Measurements from ENCODE around the gene ADI1. TPM values are rescaled to one million over a fixed set of nuclear protein-coding genes. Genes with fewer than 3 reads are reported as not detected.
A peak's percentile ranks its signal among the peaks of the same experiment; 100 is the strongest.
"Not testable (repeated sequence)": the region's sequence is repeated elsewhere in the genome, so short reads cannot be mapped to it uniquely, and the experiment has no call there.

Gene ADI1
- total and polyA plus RNA-seq, 8 donors: 34.8 to 83.8 (median 40.9) TPM

DNA sequence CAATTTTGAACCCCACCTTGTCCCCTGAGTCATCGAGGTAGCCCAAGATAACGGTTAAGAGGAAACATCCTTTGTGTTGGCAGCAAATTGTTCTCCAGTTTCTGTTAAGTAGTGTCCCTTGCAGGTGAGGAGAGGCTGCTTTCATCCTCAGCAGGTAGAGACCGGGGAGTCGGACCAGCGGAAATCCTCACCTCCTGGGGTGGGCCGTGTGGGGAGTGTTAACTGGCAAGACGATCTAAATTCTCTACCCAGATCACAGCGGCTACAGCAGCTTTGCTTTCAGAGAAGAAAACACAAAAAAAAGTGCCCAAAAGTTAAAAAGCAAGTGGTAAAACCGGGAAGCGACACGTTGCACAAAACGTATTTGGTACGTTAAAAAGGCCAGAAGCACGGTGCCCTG lies 63.2 kb downstream of the ADI1 start:
- Histone ChIP-seq H3K9me3 (no peaks in the 10 kb centered on the region), H3K36me3 (peaks cover 0 to 68% of the 10 kb centered on the region in 2 donors), H3K27me3 (no peaks in the 10 kb centered on the region), H3K4me1 (peaks cover 0 to 6% of the 10 kb centered on the region in 2 donors), H3K4me3 (no peak overlapping the region), H3K27ac (no peak overlapping the region)
- DNase-seq (no peak), ATAC-seq (no peak)
- TF ChIP-seq, protein P1, sequence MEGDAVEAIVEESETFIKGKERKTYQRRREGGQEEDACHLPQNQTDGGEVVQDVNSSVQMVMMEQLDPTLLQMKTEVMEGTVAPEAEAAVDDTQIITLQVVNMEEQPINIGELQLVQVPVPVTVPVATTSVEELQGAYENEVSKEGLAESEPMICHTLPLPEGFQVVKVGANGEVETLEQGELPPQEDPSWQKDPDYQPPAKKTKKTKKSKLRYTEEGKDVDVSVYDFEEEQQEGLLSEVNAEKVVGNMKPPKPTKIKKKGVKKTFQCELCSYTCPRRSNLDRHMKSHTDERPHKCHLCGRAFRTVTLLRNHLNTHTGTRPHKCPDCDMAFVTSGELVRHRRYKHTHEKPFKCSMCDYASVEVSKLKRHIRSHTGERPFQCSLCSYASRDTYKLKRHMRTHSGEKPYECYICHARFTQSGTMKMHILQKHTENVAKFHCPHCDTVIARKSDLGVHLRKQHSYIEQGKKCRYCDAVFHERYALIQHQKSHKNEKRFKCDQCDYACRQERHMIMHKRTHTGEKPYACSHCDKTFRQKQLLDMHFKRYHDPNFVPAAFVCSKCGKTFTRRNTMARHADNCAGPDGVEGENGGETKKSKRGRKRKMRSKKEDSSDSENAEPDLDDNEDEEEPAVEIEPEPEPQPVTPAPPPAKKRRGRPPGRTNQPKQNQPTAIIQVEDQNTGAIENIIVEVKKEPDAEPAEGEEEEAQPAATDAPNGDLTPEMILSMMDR (IDR thresholded peaks at IDR 0.05): no peak
- intact Hi-C loops (cut with DNase I): no loop called here

GRCh38 chr2:3454802-3455201 lies 64.5 kb downstream of the ADI1 start:
- intact Hi-C loops (cut with DNase I): no loop called here
- Histone ChIP-seq H3K27ac (no peak overlapping the region), H3K36me3 (peaks cover 0 to 70% of the 10 kb centered on the region in 2 donors), H3K4me1 (peaks cover 0 to 6% of the 10 kb centered on the region in 2 donors), H3K9me3 (no peaks in the 10 kb centered on the region), H3K4me3 (no peak overlapping the region), H3K27me3 (no peaks in the 10 kb centered on the region)
- DNase-seq (no peak), ATAC-seq (no peak)
- TF ChIP-seq, protein P1 (IDR thresholded peaks at IDR 0.05): no peak

GRCh38 chr2:3454005-3454404 lies 65.3 kb downstream of the ADI1 start:
- H3K4me3 ChIP-seq; intact Hi-C loops (cut with DNase I); H3K9me3 ChIP-seq; H3K27me3 ChIP-seq; H3K4me1 ChIP-seq; DNase-seq; H3K27ac ChIP-seq; ATAC-seq: not testable (repeated sequence)
- peaks cover 0 to 71% of the 10 kb centered on the region in 2 donors for H3K36me3 ChIP-seq

GRCh38 chr2:3453190-3453999 lies 65.9 kb downstream of the ADI1 start:
- intact Hi-C loops (cut with DNase I): no loop called here
- Histone ChIP-seq H3K4me3 (no peak overlapping the region), H3K27ac (no peak overlapping the region), H3K9me3 (no peaks in the 10 kb centered on the region), H3K36me3 (peaks cover 0 to 69% of the 10 kb centered on the region in 2 donors), H3K27me3 (no peaks in the 10 kb centered on the region), H3K4me1 (peaks cover 0 to 6% of the 10 kb centered on the region in 2 donors)
- peak in 1 of 4 donors; percentile 22 for DNase-seq
- TF ChIP-seq, protein P1 (IDR thresholded peaks at IDR 0.05): no peak
- no peak for ATAC-seq

DNA sequence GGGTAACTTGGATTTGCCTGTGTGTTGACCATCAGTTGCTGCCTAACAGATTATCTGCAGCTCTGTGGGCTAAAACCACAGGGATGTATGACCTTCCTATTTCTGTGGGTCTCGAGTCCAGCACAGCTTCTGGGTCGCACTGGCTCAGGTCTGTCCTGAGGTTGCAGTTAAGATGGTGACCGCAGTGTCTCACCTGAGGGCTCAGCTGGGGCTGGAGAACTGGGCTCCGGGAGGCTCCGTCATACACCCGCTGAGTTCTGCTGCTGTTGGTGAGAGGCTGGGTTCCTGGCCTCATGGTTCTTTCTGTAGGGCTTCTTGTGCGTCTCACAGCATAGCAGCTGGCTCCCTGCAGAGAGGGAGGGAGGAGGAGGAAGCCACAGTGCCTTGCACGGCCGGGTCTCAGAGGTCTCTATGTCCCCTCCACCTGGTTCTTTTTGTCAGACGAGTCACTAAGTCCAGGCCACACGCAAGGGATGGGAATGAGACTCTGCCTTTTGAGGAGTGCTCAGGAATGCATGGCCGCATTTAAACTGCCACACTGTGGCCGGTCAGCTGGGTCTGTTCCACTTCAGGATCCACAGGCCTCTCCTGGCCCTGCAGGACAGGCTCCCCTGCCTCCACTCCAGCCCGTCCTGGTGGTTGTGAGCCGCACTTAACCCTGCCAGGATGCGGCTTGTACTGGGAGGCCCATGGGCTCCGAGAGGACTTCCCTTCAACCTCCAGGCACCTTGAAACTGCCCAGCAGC lies 67.2 kb downstream of the ADI1 start:
- intact Hi-C loops (cut with DNase I): no loop called here
- Histone ChIP-seq H3K4me3 (no peak overlapping the region), H3K27ac (no peak overlapping the region), H3K36me3 (peaks cover 0 to 69% of the 10 kb centered on the region in 2 donors), H3K4me1 (peaks cover 0 to 6% of the 10 kb centered on the region in 2 donors), H3K9me3 (no peaks in the 10 kb centered on the region), H3K27me3 (no peaks in the 10 kb centered on the region)
- TF ChIP-seq, protein P1 (IDR thresholded peaks at IDR 0.05): no peak
- ATAC-seq: no peak
- DNase-seq: peak in 1 of 4 donors; percentile 22

Measured in left lung (tissue), 10 donors.